ENCODE measurements around the gene NUDCD3.

NUDCD3 gene

GRCh38 chr7:44391746-44392617, 98.5 kb downstream of the NUDCD3 start:
- no peak for TF ChIP-seq CTCF (IDR thresholded peaks at IDR 0.05; ENCODE audit: low read depth, low read length, missing control alignments)
- no peak overlapping the region for H3K4me3 ChIP-seq (ENCODE audit: low read depth, low read length)
- no peak for DNase-seq (ENCODE audit: low read depth)

- DNase-seq (ENCODE audit: low read depth) = no peak
- H3K4me3 ChIP-seq (ENCODE audit: low read depth, low read length) = no peak overlapping the region
- no peak for TF ChIP-seq CTCF (IDR thresholded peaks at IDR 0.05; ENCODE audit: low read depth, low read length, missing control alignments)
These were observed 99.3 kb downstream of the NUDCD3 start for GRCh38 chr7:44391171-44391570.

GRCh38 chr7:44390701-44391100, 99.8 kb downstream of the NUDCD3 start:
- H3K4me3 ChIP-seq (ENCODE audit: low read depth, low read length) = no peak overlapping the region
- no peak for TF ChIP-seq CTCF (IDR thresholded peaks at IDR 0.05; ENCODE audit: low read depth, low read length, missing control alignments)
- DNase-seq (ENCODE audit: low read depth) = no peak

GRCh38 chr7:44388089-44388970, 102.1 kb downstream of the NUDCD3 start:
- TF ChIP-seq CTCF (IDR thresholded peaks at IDR 0.05; ENCODE audit: low read depth, low read length, missing control alignments) = no peak
- no peak overlapping the region for H3K4me3 ChIP-seq (ENCODE audit: low read depth, low read length)
- DNase-seq (ENCODE audit: low read depth) = no peak

GRCh38 chr7:44387389-44387788, 103.1 kb downstream of the NUDCD3 start:
- no peak overlapping the region for H3K4me3 ChIP-seq (ENCODE audit: low read depth, low read length)
- DNase-seq (ENCODE audit: low read depth) = no peak

More at GRCh38 chr7:44387389-44387788, 103.1 kb downstream of the NUDCD3 start:
- no peak for TF ChIP-seq CTCF (IDR thresholded peaks at IDR 0.05; ENCODE audit: low read depth, low read length, missing control alignments)
